SK-N-MC (cell line): ENCODE results near the gene SERPINA1.

Source experiments
- FOXP2 ChIP-seq: optimal IDR thresholded peaks from 2 replicates; pipeline ENCODE3; 2011; ENCODE audit warnings: mild to moderate bottlenecking, moderate library complexity; ENCODE audit not compliant: insufficient read depth; ENCODE audit errors: extremely low read length, control extremely low read depth
- POLR2AphosphoS5 ChIP-seq: IDR thresholded peaks from 2 replicates; pipeline ENCODE4 v1.6.1; 2012; ENCODE audit warnings: mild to moderate bottlenecking, low read depth, low read length, borderline replicate concordance

DNA sequence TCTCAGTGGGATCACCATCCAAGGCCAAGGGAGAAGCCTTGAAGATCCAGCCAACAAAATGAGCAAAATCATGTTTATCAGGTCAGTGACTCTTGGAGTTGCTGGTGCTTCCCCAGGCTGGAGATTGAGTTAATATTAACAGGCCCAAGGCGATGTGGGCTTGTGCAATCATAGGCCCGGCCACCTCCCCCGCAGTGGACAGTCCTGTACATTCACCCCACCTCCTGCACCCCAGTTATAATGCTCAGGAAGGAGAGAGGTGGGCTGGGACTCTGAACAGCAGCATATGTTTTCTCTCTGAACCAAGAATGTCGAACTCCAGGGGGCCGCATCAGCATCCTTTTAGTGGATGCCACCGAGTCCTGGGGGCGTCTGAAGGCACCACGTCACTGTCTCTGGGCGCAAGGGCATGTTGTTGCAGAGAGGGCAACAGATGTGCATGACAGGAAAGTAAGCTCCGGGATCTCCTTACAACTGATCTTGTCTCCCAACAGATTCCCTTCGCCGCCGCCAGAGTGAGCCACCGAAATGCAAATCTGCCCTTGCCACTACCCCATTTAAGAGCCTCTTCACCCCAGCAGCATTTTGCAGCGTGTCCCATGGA, 33.1 kb downstream of the SERPINA1 start:
- TF ChIP-seq FOXP2 (no peak), POLR2AphosphoS5 (no peak)
